Measurements from ENCODE around the gene IFNA14.

DNA sequence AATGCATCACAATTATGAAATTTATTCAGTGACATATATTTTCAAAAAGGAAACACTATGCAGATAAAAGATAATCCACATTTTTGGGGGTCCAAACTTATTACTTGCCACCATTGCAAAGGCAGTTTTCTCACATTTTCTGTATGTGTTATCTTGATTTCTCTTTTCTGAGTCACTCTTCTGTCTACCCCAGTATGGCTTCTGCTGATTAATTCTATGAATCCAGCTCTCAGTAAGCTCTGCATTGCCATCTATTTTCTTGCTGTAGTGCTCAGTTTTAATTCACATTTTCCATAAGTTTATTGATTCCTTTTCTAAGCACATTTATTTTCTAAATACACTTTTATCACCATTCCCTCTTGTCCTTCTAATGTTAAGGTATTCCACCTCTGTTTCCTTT is 34.6 kb downstream of the IFNA14 start:
- TF ChIP-seq EZH2 (IDR thresholded peaks at IDR 0.05; ENCODE audit: insufficient read depth, poor library complexity, severe bottlenecking), result no peak
- TF ChIP-seq EZH2phosphoT487 (IDR thresholded peaks at IDR 0.05; ENCODE audit: insufficient read depth, low read depth), result no peak
